Stimulated activated CD4-positive, alpha-beta T cell treated with anti-CD3 and anti-CD28 coated beads, Interleukin-1b, Interleukin-23, amount 100 ng/mL, for 1 hour (primary cell): Measurements from ENCODE around the gene KCTD21.

Source experiments
- DNase-seq, 2 donors: peaks; one replicate each; pipeline ENCODE4 v3.0.0-alpha.2; 2020; ENCODE audit warnings: low read depth in 2 of 2

KCTD21 gene

DNA sequence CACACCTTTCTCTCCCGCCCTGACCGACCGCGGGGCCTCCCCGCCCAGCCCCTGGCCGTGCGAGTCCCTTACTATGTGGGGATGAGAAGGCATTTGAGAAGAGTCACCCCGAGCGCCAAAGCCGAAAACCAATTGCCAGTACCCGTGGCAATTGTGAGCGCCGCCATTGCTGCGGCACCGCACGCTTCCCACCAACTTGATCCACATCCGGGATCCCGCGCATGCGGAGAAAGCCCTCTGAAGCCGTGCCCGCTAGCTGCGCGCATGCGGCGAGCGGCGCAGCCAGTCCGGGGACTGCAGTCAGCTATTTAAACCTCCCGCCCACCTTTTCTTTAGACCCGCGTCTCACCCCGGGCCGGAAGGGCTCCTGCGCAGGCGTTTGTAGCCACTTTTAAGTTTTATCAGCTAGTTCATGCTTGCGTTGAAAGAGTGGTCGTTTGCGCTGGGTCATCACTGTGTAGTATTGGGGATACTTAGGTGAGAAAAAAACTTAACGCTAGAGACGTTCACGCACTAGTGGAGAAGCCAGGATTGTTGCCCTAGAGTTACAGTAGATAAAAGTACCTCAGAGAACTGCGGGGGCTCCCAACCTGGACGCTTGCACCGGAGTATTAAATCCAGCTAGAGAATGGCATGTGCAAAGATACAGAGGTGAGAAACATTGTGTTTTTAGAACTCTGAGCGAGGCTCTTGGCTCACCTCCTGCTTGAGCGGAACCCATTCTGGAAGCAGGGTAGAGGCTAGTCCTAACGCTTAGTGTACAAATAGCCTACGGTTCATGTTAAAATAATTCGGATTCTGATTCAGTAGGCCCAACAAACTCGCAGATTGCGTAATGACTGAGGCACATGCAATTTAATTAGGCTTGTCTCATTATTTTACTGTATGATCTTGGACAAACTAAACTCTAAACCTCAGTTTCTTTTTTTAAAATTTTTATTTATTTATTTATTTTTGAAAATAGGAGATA lies 48.7 kb downstream of the KCTD21 start, which contains the start of gene ALG8:
Gene ALG8 (minus strand): TSS at position 205 of the 970 bp plus-strand sequence. CDS start 38 bp downstream, at position 167.
- peak; percentile 87 to 95 for DNase-seq

DNA sequence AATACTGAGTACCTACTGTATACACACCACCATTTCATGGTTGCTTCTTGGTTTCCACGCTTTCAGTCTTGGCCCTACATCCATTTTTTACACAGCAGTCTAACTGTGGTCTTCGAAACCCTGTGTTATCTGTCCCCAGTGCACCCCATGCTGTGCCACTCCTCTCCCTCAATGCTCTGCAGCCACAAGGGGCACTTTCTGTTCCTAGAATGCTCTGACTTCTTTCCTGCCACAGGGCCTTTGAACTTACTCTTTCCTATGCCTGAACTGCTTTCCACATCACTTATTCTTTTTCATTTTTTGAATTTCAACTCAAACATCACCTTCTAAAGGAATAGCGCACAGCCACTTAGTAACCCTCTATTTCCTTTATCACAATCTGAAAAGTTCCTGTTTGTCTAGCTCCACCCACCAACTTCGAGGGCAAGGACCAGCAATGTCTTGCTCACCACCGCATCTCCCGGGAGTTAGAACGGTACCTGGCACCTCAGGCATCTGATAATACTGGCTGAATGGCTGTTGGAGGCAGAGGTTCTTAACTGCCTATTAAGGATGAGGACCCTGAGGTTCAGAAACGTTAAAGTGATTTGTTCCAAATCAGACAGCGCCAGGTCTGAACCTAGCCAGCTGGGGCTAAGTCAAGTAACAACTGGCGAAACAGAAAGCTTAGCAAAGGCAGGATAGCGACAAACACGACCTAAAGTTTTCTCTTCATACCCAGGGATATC lies 49.6 kb downstream of the KCTD21 start:
- peak in 1 of 2 donors; percentile 12 for DNase-seq

DNA sequence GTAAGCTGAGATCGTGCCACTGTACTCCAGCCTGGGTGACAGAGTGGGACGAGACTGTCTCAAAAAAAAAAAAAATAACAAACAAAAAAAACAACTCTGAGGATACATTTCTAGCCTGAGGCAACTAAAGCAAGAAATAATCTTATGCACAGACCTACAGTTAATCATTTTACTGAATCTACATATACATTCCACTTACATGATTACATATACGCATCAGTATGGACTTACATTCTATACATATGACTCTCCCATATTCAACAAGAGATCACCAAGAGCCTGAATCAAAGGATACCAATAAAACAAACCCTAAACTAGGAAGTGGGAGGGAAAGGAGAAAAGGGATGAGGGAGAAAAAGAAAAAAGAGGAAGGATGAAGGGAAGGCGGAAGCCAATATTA lies 50.1 kb downstream of the KCTD21 start:
- DNase-seq, result no peak

DNA sequence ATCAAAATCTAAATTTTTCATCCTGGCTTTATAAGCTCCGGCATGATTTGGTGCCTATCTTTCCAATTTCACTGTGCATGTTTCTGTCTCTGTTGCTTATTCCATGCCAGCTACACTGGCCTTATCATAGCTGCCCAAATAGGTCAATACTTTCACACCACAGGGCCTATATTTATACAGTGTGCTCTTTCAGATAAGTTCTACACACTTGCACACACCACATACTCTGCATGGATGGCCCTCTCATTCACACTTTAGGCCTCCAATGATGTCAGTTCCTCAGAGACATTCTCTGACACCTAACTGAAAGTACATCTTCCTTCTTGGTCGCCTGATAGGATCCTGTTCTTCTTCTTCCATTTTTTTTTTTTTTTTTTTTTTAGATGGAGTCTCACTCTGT lies 56.0 kb downstream of the KCTD21 start:
- DNase-seq, result no peak

DNA sequence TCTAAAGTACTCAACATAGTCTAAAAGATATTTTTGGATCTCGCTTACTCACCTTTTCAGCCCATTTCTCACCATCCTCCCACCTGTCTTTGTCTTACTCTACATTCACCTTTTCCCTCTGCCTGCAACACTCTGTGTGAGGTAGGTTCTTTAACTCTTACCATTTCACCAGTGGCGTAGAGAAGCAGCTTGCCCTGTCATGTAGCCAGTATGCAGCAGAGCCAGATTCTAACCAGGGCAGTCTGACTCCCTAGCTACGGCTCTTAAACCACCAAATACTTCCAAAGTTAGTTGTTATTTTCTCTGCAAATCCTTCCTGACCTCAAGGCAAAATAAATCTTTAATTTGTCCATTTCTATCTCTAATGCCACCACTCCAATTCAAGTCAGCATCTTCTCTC lies 56.5 kb downstream of the KCTD21 start:
- DNase-seq, result no peak

DNA sequence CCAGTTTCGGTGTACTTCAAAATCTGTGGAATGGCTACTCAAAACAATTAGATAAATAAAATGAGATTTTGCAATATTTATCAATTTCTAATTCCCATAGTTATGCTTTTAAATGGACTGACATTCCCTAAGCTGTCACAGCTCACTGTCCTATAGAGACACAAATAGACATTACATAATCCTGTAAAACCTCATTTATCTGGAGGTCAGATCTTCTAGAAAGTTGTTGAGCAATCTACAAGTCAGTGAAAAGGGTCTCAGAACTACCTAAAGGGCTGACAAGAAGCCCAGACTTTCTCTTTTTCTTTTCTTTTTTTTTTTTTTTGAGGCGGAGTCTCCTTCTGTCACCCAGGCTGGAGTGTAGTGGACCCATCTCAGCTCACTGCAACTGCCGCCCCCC lies 61.0 kb downstream of the KCTD21 start:
- no peak for DNase-seq
